Endothelial cell of umbilical vein (primary cell): ENCODE measurements around the gene NKG7. TPM values are rescaled to one million over a fixed set of nuclear protein-coding genes. Genes with fewer than 3 reads are reported as not detected.

ENCODE experiments used
- BruUV-seq: library from RNA; stranded (reverse); fragments of 400-500 nt; replicated peaks from 2 replicates; lab custom pipeline; 2021; lab: Mats Ljungman, UMichigan
- CTCF ChIA-PET: fragments of 300-600, 350-600 bp; sonication (Branson Sonifier 250); formaldehyde crosslinking; loops from one replicate; lab custom pipeline; 2021; ENCODE audit warnings: antibody characterized with exemption, inconsistent platforms; lab: Charles Lee
- POLR2A ChIA-PET: fragments of 300-600, 350-600 bp; sonication (Branson Sonifier 250); formaldehyde crosslinking; loops from one replicate; lab custom pipeline; 2021; ENCODE audit warnings: antibody characterized with exemption, inconsistent platforms; lab: Charles Lee
- DNase-seq: peaks from one replicate; pipeline ENCODE4 v3.0.0-alpha.2; 2011; ENCODE audit warnings: low read depth, low spot score
- FAIRE-seq: peaks from 2 replicates; lab custom pipeline; 2011; peaks lifted over from hg19 to GRCh38; lab: Jason Lieb, UNC
- H2AFZ ChIP-seq: 2 replicates; pipeline ENCODE4 v1.6.0; 2012; ENCODE audit warnings: low read depth, low read length, control low read depth, inconsistent platforms
- H3K27ac ChIP-seq: 2 replicates; pipeline ENCODE4 v1.5.1; 2011; ENCODE audit warnings: low read depth, mild to moderate bottlenecking, control low read depth, low read length, moderate library complexity; ENCODE audit not compliant: insufficient read depth
- H3K27me3 ChIP-seq, 2 experiments: 2 replicates each; pipeline versions ENCODE4 v1.6.0 to v1.6.1; 2011; ENCODE audit warnings: low read length in 2 of 2, mixed read lengths in 1 of 2; ENCODE audit not compliant: control insufficient read depth in 2 of 2, insufficient read depth in 2 of 2
- H3K36me3 ChIP-seq, 2 experiments: 2 replicates in 1 of 2; 3 replicates in 1 of 2; pipeline ENCODE4 v1.5.1; 2011; ENCODE audit warnings: low read length in 2 of 2, mild to moderate bottlenecking in 1 of 2, moderate library complexity in 1 of 2; ENCODE audit not compliant: control insufficient read depth in 2 of 2, insufficient read depth in 2 of 2; ENCODE audit errors: extremely low read depth in 1 of 2
- H3K4me1 ChIP-seq: 3 replicates; pipeline ENCODE4 v1.5.1; 2011; ENCODE audit warnings: mild to moderate bottlenecking, low read length; ENCODE audit not compliant: control insufficient read depth, insufficient read depth; ENCODE audit errors: extremely low read depth
- H3K4me2 ChIP-seq: 2 replicates; pipeline ENCODE4 v1.6.1; 2011; ENCODE audit warnings: low read length, control low read depth, mixed read lengths; ENCODE audit not compliant: insufficient read depth
- H3K4me3 ChIP-seq, 3 experiments: fragments of 200-600 bp in 1 of 3; sonication (generic), shearing (Covaris generic) in 1 of 3; replicated peaks in 1 of 3; 2 replicates each; pipeline ENCODE4 v1.5.1; 2011 to 2016; ENCODE audit warnings: control low read depth in 3 of 3, low read length in 3 of 3, mild to moderate bottlenecking in 2 of 3, inconsistent platforms in 1 of 3, low read depth in 1 of 3, moderate library complexity in 1 of 3; ENCODE audit not compliant: insufficient read depth in 1 of 3
- H3K79me2 ChIP-seq: 2 replicates; pipeline ENCODE4 v1.6.0; 2012; ENCODE audit warnings: low read length, inconsistent platforms; ENCODE audit not compliant: control insufficient read depth, insufficient read depth
- H3K9ac ChIP-seq: replicated peaks from 2 replicates; pipeline ENCODE3; 2011; ENCODE audit warnings: low read length, control low read depth; ENCODE audit not compliant: insufficient read depth; ENCODE audit errors: extremely low read depth
- H3K9me1 ChIP-seq: replicated peaks from 3 replicates; pipeline ENCODE4 v1.6.0; 2011; ENCODE audit warnings: mild to moderate bottlenecking, low read length; ENCODE audit not compliant: control insufficient read depth, insufficient read depth; ENCODE audit errors: extremely low read depth
- H3K9me3 ChIP-seq: replicated peaks from 2 replicates; pipeline ENCODE4 v1.5.1; 2012; ENCODE audit warnings: low read length, inconsistent platforms; ENCODE audit not compliant: control insufficient read depth, insufficient read depth
- H4K20me1 ChIP-seq: replicated peaks from 2 replicates; pipeline ENCODE3; 2011; ENCODE audit warnings: mild to moderate bottlenecking, low read length; ENCODE audit not compliant: control insufficient read depth, insufficient read depth; ENCODE audit errors: extremely low read depth
- CTCF ChIP-seq, 2 donors: IDR thresholded peaks; 1 replicate in 1 of 2; 2 replicates in 1 of 2; pipeline ENCODE4 v1.5.1; 2011; ENCODE audit warnings: low read length in 2 of 2, mild to moderate bottlenecking in 2 of 2, moderate library complexity in 2 of 2, control low read depth in 1 of 2, inconsistent platforms in 1 of 2, low read depth in 1 of 2; ENCODE audit not compliant: insufficient read depth in 1 of 2; ENCODE audit errors: extremely low read depth in 1 of 2
- EZH2 ChIP-seq: IDR thresholded peaks from 2 replicates; pipeline ENCODE4 v1.6.1; 2012; ENCODE audit warnings: borderline replicate concordance, low read depth, mild to moderate bottlenecking, moderate library complexity, low read length, inconsistent platforms; ENCODE audit not compliant: severe bottlenecking
- FOS ChIP-seq: IDR thresholded peaks from 2 replicates; pipeline ENCODE4 v1.6.1; 2011; ENCODE audit warnings: mild to moderate bottlenecking, low read length, moderate library complexity, borderline replicate concordance; ENCODE audit not compliant: insufficient read depth
- GATA2 ChIP-seq: IDR thresholded peaks from 2 replicates; pipeline ENCODE4 v1.7.0; 2011; ENCODE audit warnings: low read depth, mild to moderate bottlenecking, moderate library complexity, mixed read lengths, low read length; ENCODE audit not compliant: insufficient read length, insufficient read depth
- JUN ChIP-seq: IDR thresholded peaks from 2 replicates; pipeline ENCODE4 v1.6.1; 2011; ENCODE audit warnings: borderline replicate concordance, low read depth; ENCODE audit not compliant: insufficient read length, insufficient read depth
- MAX ChIP-seq: IDR thresholded peaks from 2 replicates; pipeline ENCODE4 v1.6.1; 2011; ENCODE audit not compliant: insufficient read depth, insufficient read length
- MYC ChIP-seq: IDR thresholded peaks from one replicate; pipeline ENCODE4 v1.6.1; 2011; ENCODE audit warnings: mild to moderate bottlenecking, low read depth, low read length
- POLR2A ChIP-seq: IDR thresholded peaks from 2 replicates; pipeline ENCODE4 v1.6.1; 2012; ENCODE audit warnings: low read depth, mild to moderate bottlenecking, control low read depth, low read length
- POLR2AphosphoS5 ChIP-seq: IDR thresholded peaks from 2 replicates; pipeline ENCODE4 v1.6.1; 2012; ENCODE audit warnings: low read depth, mild to moderate bottlenecking, control low read depth, low read length, moderate library complexity; ENCODE audit not compliant: insufficient read depth
- dilution Hi-C: fragments of 300-500 bp; cut with MboI; formaldehyde crosslinking; loops from one replicate; pipeline ENCODE4 v1.15.0; 2019; ENCODE audit warnings: low sequenced_read_pairs; ENCODE audit not compliant: extremely low pct_ligation_motif_present
- intact Hi-C: fragments of 100-400 bp; cut with micrococcal nuclease; formaldehyde crosslinking; loops from one replicate; pipeline ENCODE4 v1.10.0; 2022
- polyA plus RNA-seq, 4 experiments: library from polyadenylated mRNA; depleted of rRNA in 3 of 4; stranded (reverse) in 3 of 4; unstranded in 1 of 4; fragments of >200 nt; gene quantifications; 2 replicates each; pipeline versions ENCODE4 v1.2.1 to v1.2.3, GENCODE V29; 2011 to 2012; ENCODE audit warnings: missing spikeins in 1 of 4
- total RNA-seq: library from RNA; stranded (reverse); gene quantifications from 2 replicates; pipeline ENCODE4 v1.2.3, GENCODE V29; 2021

The NKG7 gene
- total and polyA plus RNA-seq, 2 donors (not counting 3 experiments of a cell fraction or from before 2014, with no cell fraction given) = not detected

- H3K9me3 ChIP-seq = no peaks in the 10 kb centered on the region
- H3K9me1 ChIP-seq = no peaks in the 10 kb centered on the region
- intact Hi-C loops (loop anchor here (2.0 to 5.0 kb wide), 3 partner anchors 231 to 351 kb away; partner anchors contain the start of gene CTU1), dilution Hi-C loops (no loop called here)
- H3K79me2 ChIP-seq = no peaks in the 10 kb centered on the region
- peaks cover 8% of the 10 kb centered on the region for H3K4me1 ChIP-seq
- no TSS peak for BruUV-seq
- no peak overlapping the region for H3K27ac ChIP-seq
- no peaks in the 10 kb centered on the region for H3K36me3 ChIP-seq
- H3K4me2 ChIP-seq = no peak overlapping the region
- H3K27me3 ChIP-seq = no peaks in the 10 kb centered on the region
- FAIRE-seq (no peak), DNase-seq (no peak)
- no peak overlapping the region for H3K4me3 ChIP-seq
- ChIA-PET POLR2A (no interaction called here), CTCF (interaction anchor here (0.7 to 1.1 kb wide), 2 partner anchors 70 to 319 kb away, joined by 3 read pairs; no protein-coding TSS in a partner anchor)
- H2AFZ ChIP-seq = no peak overlapping the region
- no peak overlapping the region for H3K9ac ChIP-seq
- TF ChIP-seq CTCF (IDR thresholded peaks at IDR 0.05; ENCODE audit: extremely low read depth in 1 of 2, insufficient read depth in 1 of 2, low read depth in 1 of 2, low read length in 2 of 2) (no peak), POLR2AphosphoS5 (no peak), FOS (no peak), EZH2 (no peak), MAX (no peak), JUN (no peak), GATA2 (no peak), MYC (no peak), POLR2A (no peak)
- no peaks in the 10 kb centered on the region for H4K20me1 ChIP-seq
Observed at GRCh38 chr19:51337861-51338562, 34.4 kb downstream of the NKG7 start.
